ENCODE results near the gene FXYD5.

Gene FXYD5

DNA sequence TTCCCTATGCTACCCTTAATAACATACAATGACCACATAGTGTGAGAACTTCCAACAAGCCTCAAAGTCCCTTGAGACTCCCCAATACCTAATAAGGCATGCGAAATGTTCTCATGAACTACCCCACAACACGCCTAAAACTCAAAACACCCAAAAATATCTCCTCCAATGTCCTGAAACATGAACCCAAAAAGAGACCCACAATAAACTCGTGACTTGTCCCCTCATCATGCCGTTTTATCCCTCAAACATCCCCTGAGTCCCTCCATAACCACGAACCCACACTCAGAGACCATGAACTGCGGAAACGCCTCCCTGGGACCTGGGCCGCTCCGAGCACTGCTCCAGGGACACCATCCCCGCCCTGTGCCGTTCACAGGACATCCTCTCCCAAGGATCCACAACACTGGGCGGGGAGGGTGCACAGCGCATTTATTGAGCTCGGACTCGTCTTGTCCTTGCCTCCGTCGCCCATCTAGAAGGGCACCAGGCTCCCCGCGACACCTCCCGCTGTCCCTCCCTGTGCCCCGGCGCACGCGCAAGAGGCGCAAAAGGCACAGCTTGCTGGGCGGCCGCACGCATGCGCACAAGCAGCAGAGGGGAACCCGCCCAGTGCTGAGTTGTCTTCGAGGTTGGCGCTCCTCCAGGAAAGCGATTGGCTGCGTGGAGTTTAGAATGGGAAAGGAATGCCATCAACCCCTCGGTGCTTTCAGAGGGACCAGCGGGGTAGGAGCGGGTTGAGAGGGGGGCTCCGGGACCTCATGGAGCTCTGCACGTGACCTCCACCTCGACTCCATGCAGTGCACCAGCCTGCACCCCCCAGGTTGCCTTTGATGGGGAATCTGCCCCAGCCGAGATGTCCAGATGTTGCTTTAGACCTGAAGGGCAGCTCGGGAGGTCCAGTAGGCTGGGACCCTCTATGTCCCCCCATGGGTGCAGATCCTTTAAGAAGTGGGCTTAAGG lies 30.2 kb upstream of the FXYD5 start:
- Histone ChIP-seq H4K20me1 (ENCODE audit: control insufficient read depth, insufficient read depth, low read depth, low read length) (no peaks in the 10 kb centered on the region; the same call in 1 of the 2 replicates), H3K27ac (ENCODE audit: low read depth, low read length) (no peak overlapping the region)

DNA sequence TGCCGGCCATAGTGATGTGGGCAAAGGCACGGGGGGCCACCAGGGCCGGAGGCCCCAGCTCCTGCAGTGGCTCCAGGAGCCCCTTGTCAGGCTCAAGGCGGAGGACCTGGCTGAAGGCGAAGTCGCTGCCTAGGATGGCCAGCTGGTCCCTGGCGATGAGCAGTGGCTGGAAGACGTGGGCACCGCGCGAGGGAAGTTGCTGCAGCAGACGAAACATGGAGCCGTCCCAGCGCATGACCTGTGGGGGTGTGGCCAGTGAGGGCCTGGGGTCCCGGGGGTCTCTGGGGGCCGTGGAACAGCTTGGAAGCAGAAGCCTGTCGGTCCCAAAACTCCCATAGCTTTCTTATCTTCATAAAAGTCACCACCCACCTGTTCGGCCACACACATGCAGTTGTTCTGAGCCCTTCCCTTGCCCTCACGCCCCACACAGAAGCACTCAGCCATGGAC lies 29.2 kb upstream of the FXYD5 start:
- Histone ChIP-seq H4K20me1 (ENCODE audit: control insufficient read depth, insufficient read depth, low read depth, low read length) (no peaks in the 10 kb centered on the region; the same call in 1 of the 2 replicates), H3K4me3 (ENCODE audit: low read length) (no peak overlapping the region), H3K9me3 (ENCODE audit: control insufficient read depth, insufficient read depth, low read length) (no peaks in the 10 kb centered on the region), H3K27ac (ENCODE audit: low read depth, low read length) (no peak overlapping the region), H3K4me2 (ENCODE audit: low read length) (no peak overlapping the region), H3K27me3 (ENCODE audit: control insufficient read depth, low read length) (peaks cover 7% of the 10 kb centered on the region), H3F3A (ENCODE audit: control insufficient read depth, insufficient read depth) (no peaks in the 10 kb centered on the region), H3K9me2 (replicated peaks; ENCODE audit: control insufficient read depth, low read length) (no peaks in the 10 kb centered on the region), H3K79me2 (ENCODE audit: control insufficient read depth, low read length) (no peaks in the 10 kb centered on the region), H3K4me1 (ENCODE audit: control insufficient read depth, low read length) (peaks cover 16% of the 10 kb centered on the region), H3K36me3 (ENCODE audit: control insufficient read depth, low read length) (no peaks in the 10 kb centered on the region)
- TF ChIP-seq, protein P1, sequence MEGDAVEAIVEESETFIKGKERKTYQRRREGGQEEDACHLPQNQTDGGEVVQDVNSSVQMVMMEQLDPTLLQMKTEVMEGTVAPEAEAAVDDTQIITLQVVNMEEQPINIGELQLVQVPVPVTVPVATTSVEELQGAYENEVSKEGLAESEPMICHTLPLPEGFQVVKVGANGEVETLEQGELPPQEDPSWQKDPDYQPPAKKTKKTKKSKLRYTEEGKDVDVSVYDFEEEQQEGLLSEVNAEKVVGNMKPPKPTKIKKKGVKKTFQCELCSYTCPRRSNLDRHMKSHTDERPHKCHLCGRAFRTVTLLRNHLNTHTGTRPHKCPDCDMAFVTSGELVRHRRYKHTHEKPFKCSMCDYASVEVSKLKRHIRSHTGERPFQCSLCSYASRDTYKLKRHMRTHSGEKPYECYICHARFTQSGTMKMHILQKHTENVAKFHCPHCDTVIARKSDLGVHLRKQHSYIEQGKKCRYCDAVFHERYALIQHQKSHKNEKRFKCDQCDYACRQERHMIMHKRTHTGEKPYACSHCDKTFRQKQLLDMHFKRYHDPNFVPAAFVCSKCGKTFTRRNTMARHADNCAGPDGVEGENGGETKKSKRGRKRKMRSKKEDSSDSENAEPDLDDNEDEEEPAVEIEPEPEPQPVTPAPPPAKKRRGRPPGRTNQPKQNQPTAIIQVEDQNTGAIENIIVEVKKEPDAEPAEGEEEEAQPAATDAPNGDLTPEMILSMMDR (IDR thresholded peaks at IDR 0.05; ENCODE audit: low read depth, low read length, poor library complexity, severe bottlenecking) = no peak
- TF ChIP-seq EZH2phosphoT487 (IDR thresholded peaks at IDR 0.05; ENCODE audit: borderline replicate concordance, low read length) = no peak

More for the DNA sequence above, 30.2 kb upstream of the FXYD5 start:
- Histone ChIP-seq H3F3A (ENCODE audit: control insufficient read depth, insufficient read depth) (no peaks in the 10 kb centered on the region), H3K4me2 (ENCODE audit: low read length) (peak overlapping the region; percentile 82), H3K27me3 (ENCODE audit: control insufficient read depth, low read length) (peaks cover 7% of the 10 kb centered on the region), H3K4me1 (ENCODE audit: control insufficient read depth, low read length) (peaks cover 16% of the 10 kb centered on the region), H3K79me2 (ENCODE audit: control insufficient read depth, low read length) (no peaks in the 10 kb centered on the region), H3K9me2 (replicated peaks; ENCODE audit: control insufficient read depth, low read length) (no peaks in the 10 kb centered on the region), H3K36me3 (ENCODE audit: control insufficient read depth, low read length) (no peaks in the 10 kb centered on the region), H3K4me3 (ENCODE audit: low read length) (peak overlapping the region; percentile 74), H3K9me3 (ENCODE audit: control insufficient read depth, insufficient read depth, low read length) (no peaks in the 10 kb centered on the region)
- no peak for TF ChIP-seq EZH2phosphoT487 (IDR thresholded peaks at IDR 0.05; ENCODE audit: borderline replicate concordance, low read length)
- TF ChIP-seq, protein P1 (IDR thresholded peaks at IDR 0.05; ENCODE audit: low read depth, low read length, poor library complexity, severe bottlenecking) = no peak

DNA sequence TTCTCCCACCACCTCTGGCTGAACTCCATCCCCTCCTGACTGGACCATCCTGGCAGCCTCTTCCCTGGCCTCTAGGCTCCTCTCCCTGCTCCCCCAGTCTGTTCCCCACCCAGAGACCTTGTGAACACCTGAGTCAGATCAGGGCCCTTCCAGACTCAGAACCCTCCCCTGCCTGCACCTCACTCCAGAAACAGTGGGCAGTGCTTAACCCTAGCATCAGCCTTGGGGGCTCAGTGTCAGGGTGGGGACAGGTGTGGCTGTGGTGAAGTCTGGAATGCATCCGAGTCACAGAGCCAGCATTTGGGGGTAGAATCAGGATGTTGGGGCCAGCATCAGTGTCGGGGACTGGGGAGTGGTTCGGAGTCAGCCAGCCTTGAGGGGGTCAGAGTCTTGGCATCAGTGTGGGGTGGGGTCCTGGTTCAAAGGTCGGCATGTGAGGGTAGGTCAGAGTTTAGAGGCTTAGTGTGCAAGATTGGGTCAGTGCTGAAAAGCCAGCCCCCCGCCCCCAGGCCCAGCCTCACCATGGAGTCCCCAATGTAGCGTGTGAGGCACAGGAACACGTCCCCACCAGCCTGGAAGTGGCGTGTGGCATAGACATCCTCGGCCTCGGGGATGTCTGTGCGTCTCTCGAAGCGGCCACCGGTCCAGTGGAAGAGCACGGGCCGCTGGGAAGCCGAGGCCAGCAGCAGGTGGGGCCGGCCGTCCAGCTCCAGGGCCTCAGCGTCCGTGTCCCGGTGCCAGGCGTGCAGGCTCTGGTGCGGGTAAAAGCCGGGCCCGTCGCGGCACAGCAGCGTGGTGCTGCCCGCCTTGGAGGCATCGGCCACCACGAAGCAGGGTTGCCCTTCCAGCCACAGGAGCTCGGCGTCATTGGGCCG lies 28.5 kb upstream of the FXYD5 start:
- Histone ChIP-seq H3K79me2 (ENCODE audit: control insufficient read depth, low read length) (no peaks in the 10 kb centered on the region), H3F3A (ENCODE audit: control insufficient read depth, insufficient read depth) (no peaks in the 10 kb centered on the region), H3K36me3 (ENCODE audit: control insufficient read depth, low read length) (no peaks in the 10 kb centered on the region), H3K9me2 (replicated peaks; ENCODE audit: control insufficient read depth, low read length) (no peaks in the 10 kb centered on the region), H3K27ac (ENCODE audit: low read depth, low read length) (no peak overlapping the region), H3K4me1 (ENCODE audit: control insufficient read depth, low read length) (peaks cover 11% of the 10 kb centered on the region), H3K4me3 (ENCODE audit: low read length) (no peak overlapping the region), H3K27me3 (ENCODE audit: control insufficient read depth, low read length) (peaks cover 7% of the 10 kb centered on the region), H3K9me3 (ENCODE audit: control insufficient read depth, insufficient read depth, low read length) (no peaks in the 10 kb centered on the region), H4K20me1 (ENCODE audit: control insufficient read depth, insufficient read depth, low read depth, low read length) (no peaks in the 10 kb centered on the region; the same call in 1 of the 2 replicates), H3K4me2 (ENCODE audit: low read length) (no peak overlapping the region)
- TF ChIP-seq, protein P1 (IDR thresholded peaks at IDR 0.05; ENCODE audit: low read depth, low read length, poor library complexity, severe bottlenecking) = no peak
